ENCODE data around the gene RBM8A.

GRCh38 chr1:145891143-145891542 lies 36.1 kb downstream of the RBM8A start:
- no peak for TF ChIP-seq CTCF (IDR thresholded peaks at IDR 0.05 in 4 of 5, conservative IDR thresholded peaks at IDR 0.05 in 1 of 5)
- TF ChIP-seq POLR2A (IDR thresholded peaks at IDR 0.05): no peak
